ENCODE data around the gene GPR35. TPM values are rescaled to one million over a fixed set of nuclear protein-coding genes. Genes with fewer than 3 reads are reported as not detected.

GPR35 gene
- total RNA-seq, 4 donors from 2014 or later, result 0.72 to 1.8 (median 0.87) TPM

DNA sequence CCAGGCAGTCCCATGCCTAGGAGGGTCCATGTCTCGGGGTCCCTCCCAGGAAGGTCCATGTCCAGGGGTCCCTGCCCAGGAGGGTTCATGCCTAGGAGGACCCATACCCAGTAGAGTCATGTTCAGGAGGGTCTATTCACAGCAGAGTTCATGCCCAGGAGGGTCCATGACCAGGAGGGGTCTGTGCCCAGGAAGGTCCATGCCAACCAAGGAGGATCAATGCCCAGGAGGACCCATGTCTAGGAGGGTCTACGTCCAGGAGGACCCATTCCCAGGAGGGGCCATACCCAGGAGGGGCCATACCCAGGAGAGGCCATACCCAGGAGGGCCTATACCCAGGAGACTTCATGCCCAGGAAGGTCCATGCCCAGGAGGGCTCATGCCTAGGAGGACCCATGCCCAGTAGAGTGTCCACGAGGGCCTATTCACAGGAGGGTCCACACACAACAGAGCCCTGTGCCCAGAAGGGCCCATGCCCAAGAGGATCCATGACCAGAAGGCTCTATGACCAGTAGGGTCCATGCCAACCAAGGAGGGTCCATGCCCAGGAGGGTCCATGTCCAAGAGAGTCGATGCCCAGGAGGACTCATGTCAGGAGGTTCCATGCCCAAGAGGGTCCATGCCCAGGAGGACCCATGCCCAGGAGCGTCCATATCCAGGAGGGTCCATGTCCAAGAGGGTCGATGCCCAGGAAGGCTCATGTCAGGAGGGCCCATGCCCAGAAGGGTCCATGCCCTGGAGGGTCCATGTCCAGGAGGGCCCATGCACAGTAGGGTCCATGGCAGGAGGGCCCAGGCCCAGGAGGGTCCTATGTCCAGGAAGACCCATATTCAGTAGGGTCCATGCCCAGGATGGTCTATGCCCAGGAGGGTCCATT, 10.1 kb downstream of the GPR35 start:
- TF ChIP-seq, protein P1, sequence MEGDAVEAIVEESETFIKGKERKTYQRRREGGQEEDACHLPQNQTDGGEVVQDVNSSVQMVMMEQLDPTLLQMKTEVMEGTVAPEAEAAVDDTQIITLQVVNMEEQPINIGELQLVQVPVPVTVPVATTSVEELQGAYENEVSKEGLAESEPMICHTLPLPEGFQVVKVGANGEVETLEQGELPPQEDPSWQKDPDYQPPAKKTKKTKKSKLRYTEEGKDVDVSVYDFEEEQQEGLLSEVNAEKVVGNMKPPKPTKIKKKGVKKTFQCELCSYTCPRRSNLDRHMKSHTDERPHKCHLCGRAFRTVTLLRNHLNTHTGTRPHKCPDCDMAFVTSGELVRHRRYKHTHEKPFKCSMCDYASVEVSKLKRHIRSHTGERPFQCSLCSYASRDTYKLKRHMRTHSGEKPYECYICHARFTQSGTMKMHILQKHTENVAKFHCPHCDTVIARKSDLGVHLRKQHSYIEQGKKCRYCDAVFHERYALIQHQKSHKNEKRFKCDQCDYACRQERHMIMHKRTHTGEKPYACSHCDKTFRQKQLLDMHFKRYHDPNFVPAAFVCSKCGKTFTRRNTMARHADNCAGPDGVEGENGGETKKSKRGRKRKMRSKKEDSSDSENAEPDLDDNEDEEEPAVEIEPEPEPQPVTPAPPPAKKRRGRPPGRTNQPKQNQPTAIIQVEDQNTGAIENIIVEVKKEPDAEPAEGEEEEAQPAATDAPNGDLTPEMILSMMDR (IDR thresholded peaks at IDR 0.05 in 4 of 5, conservative IDR thresholded peaks at IDR 0.05 in 1 of 5), result no peak
- TF ChIP-seq POLR2A (IDR thresholded peaks at IDR 0.05), result no peak
- H3K9me3 ChIP-seq, result no peaks in the 10 kb centered on the region
- intact Hi-C loops (cut with DNase I; ENCODE audit: low total_unique reads) (no loop called here), in situ Hi-C loops (cut with MboI; ENCODE audit: low sequenced_read_pairs in 4 of 4) (no loop called here)
- no peak for DNase-seq
- H3K27ac ChIP-seq, result no peak overlapping the region
- H3K4me3 ChIP-seq, result no peak overlapping the region
- ATAC-seq, result no peak
- H3K27me3 ChIP-seq, result peaks cover 0 to 3% (median 0%) of the 10 kb centered on the region in 3 donors
- H3K4me1 ChIP-seq, result peaks cover 0 to 15% of the 10 kb centered on the region in 2 donors
- H3K36me3 ChIP-seq, result no peaks in the 10 kb centered on the region

DNA sequence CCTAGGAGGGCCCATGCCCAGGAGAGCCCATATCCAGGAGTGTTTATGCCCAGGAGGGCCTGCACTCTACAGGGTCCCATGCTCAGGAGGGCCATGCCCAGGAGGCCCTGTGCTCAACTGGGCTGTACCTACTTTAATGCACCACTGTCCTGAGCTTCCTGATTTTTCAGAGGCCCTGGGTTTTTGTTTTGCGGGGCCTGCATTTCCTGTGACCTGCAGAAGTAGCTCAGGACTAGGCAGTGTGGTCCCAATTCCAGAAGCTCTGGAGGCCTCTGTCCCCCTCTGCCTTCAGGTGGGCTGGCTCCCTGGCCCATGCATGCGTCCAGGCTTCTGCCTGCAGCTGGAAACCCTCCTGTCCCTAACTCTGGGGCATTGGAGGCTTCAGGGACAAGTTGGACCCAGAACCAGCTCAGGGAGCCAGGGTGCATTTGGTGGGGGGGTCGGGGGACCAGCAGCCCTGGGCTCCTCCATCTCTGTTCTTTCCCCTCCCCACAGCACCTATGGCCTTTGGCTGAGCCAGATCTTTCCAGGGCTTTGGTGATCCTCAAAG, 10.8 kb downstream of the GPR35 start:
- H3K36me3 ChIP-seq, result no peaks in the 10 kb centered on the region
- ATAC-seq (no peak), DNase-seq (no peak)
- H3K27me3 ChIP-seq, result peaks cover 0 to 3% (median 0%) of the 10 kb centered on the region in 3 donors
- peaks cover 0 to 15% of the 10 kb centered on the region in 2 donors for H3K4me1 ChIP-seq
- intact Hi-C loops (cut with DNase I; ENCODE audit: low total_unique reads) (no loop called here), in situ Hi-C loops (cut with MboI; ENCODE audit: low sequenced_read_pairs in 4 of 4) (no loop called here)
- H3K27ac ChIP-seq, result no peak overlapping the region
- H3K4me3 ChIP-seq, result no peak overlapping the region
- TF ChIP-seq, protein P1 (IDR thresholded peaks at IDR 0.05 in 4 of 5, conservative IDR thresholded peaks at IDR 0.05 in 1 of 5), result no peak
- TF ChIP-seq POLR2A (IDR thresholded peaks at IDR 0.05), result no peak
- H3K9me3 ChIP-seq, result no peaks in the 10 kb centered on the region

DNA sequence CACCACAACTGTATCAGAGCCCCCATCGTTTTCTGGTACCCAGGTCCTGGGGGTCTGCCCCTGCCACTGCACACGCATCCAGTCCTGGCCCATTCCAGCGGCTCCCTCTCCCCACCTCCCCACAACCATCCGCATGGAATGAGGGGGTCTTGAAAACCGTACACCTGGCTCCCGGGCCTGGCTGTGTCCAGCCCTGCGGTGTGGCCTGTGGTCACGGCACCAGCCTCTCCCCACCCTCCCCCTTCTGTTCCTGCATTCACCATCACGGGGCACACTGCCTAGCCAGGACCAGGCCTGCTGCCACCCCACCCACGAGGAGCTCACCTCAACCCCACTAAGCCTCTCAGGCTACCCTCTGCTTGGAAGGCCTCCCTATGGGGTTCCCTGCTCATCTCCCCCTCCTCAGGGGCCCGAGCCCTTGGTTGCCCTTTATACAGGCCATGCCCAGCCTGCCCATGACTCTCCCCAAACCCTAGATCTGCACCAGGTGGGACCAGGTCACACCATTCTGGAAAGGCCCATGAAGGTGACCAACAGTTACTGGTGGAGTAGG, 11.4 kb downstream of the GPR35 start:
- DNase-seq (no peak), ATAC-seq (no peak)
- peaks cover 0 to 15% of the 10 kb centered on the region in 2 donors for H3K4me1 ChIP-seq
- no peaks in the 10 kb centered on the region for H3K9me3 ChIP-seq
- peaks cover 0 to 3% (median 0%) of the 10 kb centered on the region in 3 donors for H3K27me3 ChIP-seq
- intact Hi-C loops (cut with DNase I; ENCODE audit: low total_unique reads) (no loop called here), in situ Hi-C loops (cut with MboI; ENCODE audit: low sequenced_read_pairs in 4 of 4) (no loop called here)
- no peaks in the 10 kb centered on the region for H3K36me3 ChIP-seq
- TF ChIP-seq, protein P1 (IDR thresholded peaks at IDR 0.05 in 4 of 5, conservative IDR thresholded peaks at IDR 0.05 in 1 of 5), result no peak
- no peak for TF ChIP-seq POLR2A (IDR thresholded peaks at IDR 0.05)
- H3K27ac ChIP-seq, result no peak overlapping the region
- no peak overlapping the region for H3K4me3 ChIP-seq

DNA sequence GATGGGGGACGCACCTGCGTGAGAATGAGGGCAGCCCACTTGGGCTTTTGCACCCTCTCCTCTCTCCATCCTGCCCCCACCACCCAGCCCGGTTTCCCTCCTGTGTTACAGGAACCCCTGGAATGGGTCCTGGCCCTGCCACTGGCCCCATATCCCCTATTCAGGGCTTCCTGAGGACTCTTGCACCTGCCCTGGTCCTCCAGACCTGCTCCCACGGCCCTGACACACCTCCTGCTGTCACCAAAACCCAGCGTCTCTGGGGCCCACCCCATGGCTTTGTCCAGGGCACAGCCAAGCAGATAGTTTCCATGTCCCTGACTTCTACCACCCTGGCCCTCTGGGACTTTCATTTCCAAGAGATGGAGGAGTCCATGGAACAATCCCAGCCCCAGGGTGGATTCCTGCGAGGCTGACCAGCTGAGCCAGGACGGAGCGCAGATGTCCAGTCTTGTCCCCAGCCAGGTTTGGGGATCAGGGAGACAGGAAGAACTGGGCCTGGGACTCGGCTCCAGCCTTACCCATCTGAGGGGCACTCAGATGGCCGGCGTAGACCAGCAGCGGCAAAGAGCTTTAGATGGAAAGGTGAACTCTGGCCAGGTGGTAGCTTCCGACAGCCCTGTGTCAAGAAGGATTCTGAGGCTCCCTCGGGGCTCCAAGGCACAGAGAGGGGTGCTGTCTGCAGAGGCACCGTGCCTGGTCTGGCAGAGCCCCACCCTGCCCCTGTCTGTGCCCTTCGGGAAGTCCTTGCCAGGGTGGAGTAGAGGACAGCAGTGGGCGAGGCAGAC, 12.0 kb downstream of the GPR35 start:
- Histone ChIP-seq H3K9me3 (no peaks in the 10 kb centered on the region), H3K4me3 (no peak overlapping the region), H3K27ac (peak overlapping the region in 3 of 4 donors; percentile 22 to 74 (median 51)), H3K36me3 (no peaks in the 10 kb centered on the region), H3K4me1 (peaks cover 0 to 15% of the 10 kb centered on the region in 2 donors), H3K27me3 (peaks cover 0 to 3% (median 3%) of the 10 kb centered on the region in 3 donors)
- ATAC-seq (no peak), DNase-seq (no peak)
- TF ChIP-seq POLR2A (IDR thresholded peaks at IDR 0.05), result no peak
- TF ChIP-seq, protein P1 (IDR thresholded peaks at IDR 0.05 in 4 of 5, conservative IDR thresholded peaks at IDR 0.05 in 1 of 5), result no peak
- intact Hi-C loops (cut with DNase I; ENCODE audit: low total_unique reads) (no loop called here), in situ Hi-C loops (cut with MboI; ENCODE audit: low sequenced_read_pairs in 4 of 4) (no loop called here)

Measured in gastrocnemius medialis (tissue), 4 donors.